Choroid plexus epithelial cell (primary cell): ENCODE measurements around the gene E2F3.

Source experiments
- DNase-seq: peaks from one replicate; pipeline ENCODE4 v3.0.0-alpha.2; 2010; ENCODE audit warnings: low read depth
- H3K4me3 ChIP-seq: 2 replicates; pipeline ENCODE4 v1.5.1; 2011; ENCODE audit warnings: low read depth, mild to moderate bottlenecking, control low read depth, low read length, moderate library complexity
- TF ChIP-seq, protein P1 (sequence below): conservative IDR thresholded peaks from 2 replicates; pipeline ENCODE4 v1.5.1; 2011; ENCODE audit warnings: low read depth, mild to moderate bottlenecking, control low read depth, inconsistent platforms, low read length, moderate library complexity

Gene E2F3

DNA sequence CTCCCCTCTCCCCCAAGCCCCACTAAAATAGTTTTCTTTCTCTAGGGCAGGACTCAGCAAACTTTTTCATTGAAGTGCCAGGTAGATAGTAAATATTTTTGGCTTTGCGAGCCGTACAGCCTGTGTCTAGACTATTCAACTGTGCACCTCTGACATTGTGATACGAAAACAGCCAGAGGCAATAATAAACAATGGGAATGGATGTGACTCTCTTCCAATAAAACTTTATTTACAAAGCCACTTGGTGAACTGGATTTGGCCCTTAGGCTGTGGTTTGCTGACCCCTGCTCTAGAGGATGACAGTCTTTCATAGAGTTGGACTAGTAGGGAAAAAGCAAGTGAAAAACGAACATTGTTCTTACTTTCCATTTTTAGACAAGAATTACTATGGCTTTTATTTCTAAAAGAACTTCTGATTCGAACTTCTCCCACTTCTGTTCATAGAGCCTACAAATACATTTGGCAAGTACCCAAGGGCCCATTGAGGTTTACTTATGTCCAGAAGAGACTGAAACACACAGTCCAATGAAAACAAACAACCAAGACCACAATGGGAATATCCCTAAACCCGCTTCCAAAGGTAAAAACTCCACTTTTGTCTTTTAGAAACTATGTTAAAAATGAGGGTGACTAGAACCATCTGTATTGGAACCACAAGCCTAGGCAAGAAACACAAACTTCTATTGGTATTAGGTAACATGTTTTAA is 86.1 kb downstream of the E2F3 start:
- peak; percentile 84 for DNase-seq
- TF ChIP-seq, protein P1, sequence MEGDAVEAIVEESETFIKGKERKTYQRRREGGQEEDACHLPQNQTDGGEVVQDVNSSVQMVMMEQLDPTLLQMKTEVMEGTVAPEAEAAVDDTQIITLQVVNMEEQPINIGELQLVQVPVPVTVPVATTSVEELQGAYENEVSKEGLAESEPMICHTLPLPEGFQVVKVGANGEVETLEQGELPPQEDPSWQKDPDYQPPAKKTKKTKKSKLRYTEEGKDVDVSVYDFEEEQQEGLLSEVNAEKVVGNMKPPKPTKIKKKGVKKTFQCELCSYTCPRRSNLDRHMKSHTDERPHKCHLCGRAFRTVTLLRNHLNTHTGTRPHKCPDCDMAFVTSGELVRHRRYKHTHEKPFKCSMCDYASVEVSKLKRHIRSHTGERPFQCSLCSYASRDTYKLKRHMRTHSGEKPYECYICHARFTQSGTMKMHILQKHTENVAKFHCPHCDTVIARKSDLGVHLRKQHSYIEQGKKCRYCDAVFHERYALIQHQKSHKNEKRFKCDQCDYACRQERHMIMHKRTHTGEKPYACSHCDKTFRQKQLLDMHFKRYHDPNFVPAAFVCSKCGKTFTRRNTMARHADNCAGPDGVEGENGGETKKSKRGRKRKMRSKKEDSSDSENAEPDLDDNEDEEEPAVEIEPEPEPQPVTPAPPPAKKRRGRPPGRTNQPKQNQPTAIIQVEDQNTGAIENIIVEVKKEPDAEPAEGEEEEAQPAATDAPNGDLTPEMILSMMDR, result no peak

DNA sequence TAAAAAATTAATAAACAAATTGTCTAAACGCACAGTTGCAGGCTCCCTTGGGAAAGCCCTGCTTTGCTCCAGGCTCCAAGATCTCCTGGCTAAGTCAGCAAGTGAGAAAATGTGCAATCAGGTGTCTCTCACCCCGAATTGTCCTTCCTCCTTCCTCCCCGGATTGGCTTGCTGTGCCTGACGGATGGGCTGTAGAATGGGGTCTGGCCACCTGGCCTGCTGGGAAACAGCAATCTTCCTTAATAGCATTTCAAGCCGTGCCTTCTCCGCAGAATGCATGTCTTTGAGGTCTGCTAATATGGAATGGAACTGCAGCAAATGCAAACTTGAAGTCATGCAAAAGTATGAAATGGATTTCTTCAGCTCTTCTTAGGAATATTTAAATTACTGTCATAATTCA is 88.9 kb downstream of the E2F3 start:
- TF ChIP-seq, protein P1, result no peak
- H3K4me3 ChIP-seq, result no peak overlapping the region
- DNase-seq, result no peak

More for the DNA sequence above, 86.1 kb downstream of the E2F3 start:
- no peak overlapping the region for H3K4me3 ChIP-seq

DNA sequence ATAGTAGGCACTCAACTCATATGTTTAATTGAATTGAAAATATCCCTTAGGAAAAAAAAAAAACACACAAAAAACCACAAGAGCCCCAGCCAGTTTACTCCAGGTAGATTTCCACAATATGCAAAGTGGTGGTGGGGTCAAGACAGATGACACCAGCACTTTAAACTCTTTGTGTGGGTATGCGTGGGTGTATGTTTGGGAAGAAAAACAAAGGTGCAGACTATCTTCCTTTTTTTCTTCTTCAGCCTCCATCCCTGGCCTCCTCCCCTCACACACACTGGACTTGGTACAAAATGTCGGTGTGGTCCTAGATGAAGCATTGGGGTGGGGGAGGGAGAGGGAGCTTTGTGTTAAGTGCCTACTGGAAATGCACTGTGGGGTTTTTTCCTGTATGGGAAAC is 90.4 kb downstream of the E2F3 start:
- no peak overlapping the region for H3K4me3 ChIP-seq
- TF ChIP-seq, protein P1, result no peak
- no peak for DNase-seq

DNA sequence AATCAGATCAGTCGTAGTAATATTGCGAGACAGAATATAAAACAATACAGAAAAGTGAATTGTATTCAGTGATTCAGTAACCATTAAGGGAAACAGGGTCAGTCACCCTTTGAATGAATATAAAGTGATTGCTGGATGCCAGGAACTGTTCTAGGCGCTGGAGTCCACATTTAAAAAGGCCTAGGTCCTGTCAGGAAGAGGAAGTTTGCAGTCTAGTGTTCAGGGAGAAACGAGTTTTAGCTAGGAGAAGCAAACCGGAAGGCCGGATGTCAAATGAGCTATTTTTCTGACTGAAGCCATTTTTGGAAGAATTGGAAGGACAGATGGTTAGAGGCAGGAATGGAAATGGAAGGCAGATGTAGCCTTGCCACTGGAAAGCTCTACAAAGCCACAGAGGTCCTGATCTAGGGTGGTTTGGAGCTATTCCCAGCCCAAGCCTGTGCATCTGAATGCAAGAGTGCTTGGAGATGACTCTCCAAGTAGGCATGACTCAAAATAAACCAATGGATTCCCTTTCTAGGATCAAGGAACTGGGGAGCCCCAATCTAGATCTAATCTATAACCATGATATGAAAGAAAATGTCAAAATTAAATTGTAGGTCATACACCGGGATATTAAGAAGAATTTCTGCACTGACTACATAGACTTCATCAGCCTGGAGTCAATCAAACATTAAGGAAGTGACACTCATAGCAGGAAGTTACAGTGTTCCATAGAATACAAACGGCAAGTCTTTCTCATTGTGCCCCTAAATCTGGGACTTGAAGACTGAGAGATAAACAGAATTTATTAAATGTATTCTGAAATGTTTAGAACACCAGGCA is 95.7 kb downstream of the E2F3 start:
- DNase-seq, result peak; percentile 68
- H3K4me3 ChIP-seq, result no peak overlapping the region
- TF ChIP-seq, protein P1, result no peak

DNA sequence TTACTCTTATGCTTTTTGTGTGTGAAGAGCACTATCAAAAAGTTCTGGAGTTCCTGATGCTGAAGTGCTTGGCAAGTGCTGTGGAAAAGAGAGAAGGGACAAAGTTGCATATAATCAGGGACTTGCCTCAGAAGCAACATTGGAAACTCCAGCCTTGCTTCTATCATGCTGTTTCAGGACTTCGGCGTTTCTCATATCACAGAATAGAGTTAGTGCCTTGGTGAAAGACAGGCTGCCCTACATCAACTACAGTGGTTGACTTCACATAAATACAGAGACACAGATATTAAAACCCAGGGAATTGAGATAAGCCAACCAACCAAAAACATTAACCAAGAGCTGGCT is 96.3 kb downstream of the E2F3 start:
- H3K4me3 ChIP-seq, result no peak overlapping the region
- TF ChIP-seq, protein P1, result no peak
- DNase-seq, result no peak

DNA sequence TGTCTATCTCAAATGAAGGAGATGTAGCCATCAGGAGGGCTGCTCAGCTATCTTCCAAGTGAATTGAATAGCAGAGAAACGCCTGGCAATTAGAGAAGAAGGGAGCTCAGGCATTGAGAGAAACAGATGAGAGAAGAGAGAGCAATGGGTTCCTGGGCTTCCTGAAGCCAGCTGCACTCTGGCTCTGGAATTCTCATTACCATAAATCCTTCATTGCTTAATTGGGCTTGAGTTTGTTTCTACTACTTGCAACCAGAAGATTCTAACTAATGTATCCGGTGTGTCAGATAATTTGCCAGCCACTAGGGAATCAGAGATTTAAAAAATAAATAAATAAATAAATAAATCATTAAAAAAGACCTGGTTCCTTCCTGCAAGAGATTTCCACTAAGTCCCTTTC is 107.5 kb downstream of the E2F3 start:
- H3K4me3 ChIP-seq, result no peak overlapping the region
- DNase-seq, result no peak
- TF ChIP-seq, protein P1, result no peak
